NCI-H128 (cell line): ENCODE measurements around the gene DUSP2.
"Not testable (repeated sequence)": the region's sequence is repeated elsewhere in the genome, so short reads cannot be mapped to it uniquely, and the experiment has no call there.

Source experiments
- DNase-seq: peaks from one replicate; lab custom pipeline; 2025; ENCODE audit not compliant: unreplicated experiment; lab: John Stamatoyannopoulos, UW

Gene DUSP2

GRCh38 chr2:96163768-96164429 is 18.7 kb upstream of the DUSP2 start:
- DNase-seq = no peak

- no peak for DNase-seq
Measured at GRCh38 chr2:96163415-96163767, 18.2 kb upstream of the DUSP2 start.

GRCh38 chr2:96161898-96162297 is 16.7 kb upstream of the DUSP2 start:
- no peak for DNase-seq

- DNase-seq = not testable (repeated sequence)
Measured at GRCh38 chr2:96160366-96160765, 15.1 kb upstream of the DUSP2 start.

GRCh38 chr2:96159084-96159830 is 14.0 kb upstream of the DUSP2 start:
- no peak for DNase-seq

- no peak for DNase-seq
Measured at GRCh38 chr2:96158554-96158940, 13.3 kb upstream of the DUSP2 start.

GRCh38 chr2:96157649-96158553 is 12.7 kb upstream of the DUSP2 start:
- DNase-seq = no peak

GRCh38 chr2:96156926-96157648 is 11.8 kb upstream of the DUSP2 start:
- DNase-seq = no peak

GRCh38 chr2:96156011-96156820 is 11.0 kb upstream of the DUSP2 start:
- DNase-seq = no peak

GRCh38 chr2:96154506-96155380 is 9.5 kb upstream of the DUSP2 start:
- no peak for DNase-seq

GRCh38 chr2:96153991-96154431 is 8.8 kb upstream of the DUSP2 start:
- no peak for DNase-seq

GRCh38 chr2:96153291-96153713 is 8.1 kb upstream of the DUSP2 start:
- DNase-seq = no peak

- DNase-seq = no peak
Measured at GRCh38 chr2:96152304-96153161, 7.3 kb upstream of the DUSP2 start.

GRCh38 chr2:96151595-96152303 is 6.5 kb upstream of the DUSP2 start:
- no peak for DNase-seq

GRCh38 chr2:96150791-96151594 is 5.8 kb upstream of the DUSP2 start:
- no peak for DNase-seq

- DNase-seq = no peak
Measured at GRCh38 chr2:96150007-96150640, 4.9 kb upstream of the DUSP2 start.
